IPS DF 6.9 (cell line): ENCODE measurements around the gene TNFRSF25.

Source experiments
- DNase-seq: peaks from one replicate; pipeline ENCODE4 v3.0.0-alpha.2; 2013; ENCODE audit warnings: low read depth, low spot score
- H3K27ac ChIP-seq: one replicate; pipeline ENCODE4 v1.5.1; 2013; ENCODE audit warnings: low read length, control low read depth
- H3K27me3 ChIP-seq: 2 replicates; pipeline ENCODE4 v1.6.1; 2013; ENCODE audit warnings: mild to moderate bottlenecking, low read length; ENCODE audit not compliant: control insufficient read depth, insufficient read depth
- H3K36me3 ChIP-seq: 2 replicates; pipeline ENCODE4 v1.6.1; 2013; ENCODE audit warnings: low read length; ENCODE audit not compliant: control insufficient read depth, insufficient read depth
- H3K4me1 ChIP-seq: 2 replicates; pipeline ENCODE4 v1.6.1; 2013; ENCODE audit warnings: low read length; ENCODE audit not compliant: control insufficient read depth, insufficient read depth
- H3K4me3 ChIP-seq: 2 replicates; pipeline ENCODE4 v1.5.1; 2013; ENCODE audit warnings: mild to moderate bottlenecking, low read length
- H3K9me3 ChIP-seq: 2 replicates; pipeline ENCODE4 v1.6.1; 2013; ENCODE audit warnings: low read length, inconsistent platforms; ENCODE audit not compliant: control insufficient read depth, insufficient read depth
- WGBS: extraction: QIAGEN DNeasy Blood & Tissue Kit; methylation state at CpG from one replicate; pipeline ENCODE4 v1.1.7; 2013; ENCODE audit warnings: mixed read lengths, missing lambda C conversion rate; ENCODE audit not compliant: insufficient read length, insufficient coverage; 5-methylcytosine and 5-hydroxymethylcytosine counted together

TNFRSF25 gene

GRCh38 chr1:6508816-6509189, 42.8 kb upstream of the TNFRSF25 start:
- Histone ChIP-seq H3K9me3 (no peaks in the 10 kb centered on the region), H3K27ac (no peak overlapping the region), H3K4me3 (no peak overlapping the region), H3K36me3 (no peaks in the 10 kb centered on the region; the same call in 1 of the 2 replicates), H3K4me1 (peaks cover 4% of the 10 kb centered on the region; the same call in 1 of the 2 replicates), H3K27me3 (no peaks in the 10 kb centered on the region)
- no peak for DNase-seq
- no CpG with 5 or more reads among the region's 11 CpGs for WGBS

- no peak overlapping the region for H3K27ac ChIP-seq
- DNase-seq = no peak
- WGBS = no CpG with 5 or more reads among the region's 18 CpGs
- H3K36me3 ChIP-seq = no peaks in the 10 kb centered on the region; the same call in 1 of the 2 replicates
- H3K4me1 ChIP-seq = peaks cover 4% of the 10 kb centered on the region; the same call in 1 of the 2 replicates
- H3K9me3 ChIP-seq = no peaks in the 10 kb centered on the region
- no peaks in the 10 kb centered on the region for H3K27me3 ChIP-seq
- H3K4me3 ChIP-seq = no peak overlapping the region
Measured at GRCh38 chr1:6508154-6508815, 42.3 kb upstream of the TNFRSF25 start.

GRCh38 chr1:6507461-6507911, 41.5 kb upstream of the TNFRSF25 start:
- DNase-seq = no peak
- Histone ChIP-seq H3K27ac (no peak overlapping the region), H3K27me3 (no peaks in the 10 kb centered on the region), H3K36me3 (no peaks in the 10 kb centered on the region; the same call in 1 of the 2 replicates), H3K4me1 (peaks cover 4% of the 10 kb centered on the region; the same call in 1 of the 2 replicates), H3K4me3 (no peak overlapping the region), H3K9me3 (no peaks in the 10 kb centered on the region)
- no CpG with 5 or more reads among the region's 12 CpGs for WGBS

GRCh38 chr1:6507037-6507428, 41.1 kb upstream of the TNFRSF25 start:
- Histone ChIP-seq H3K9me3 (no peaks in the 10 kb centered on the region), H3K27ac (no peak overlapping the region), H3K4me3 (no peak overlapping the region), H3K4me1 (peaks cover 4% of the 10 kb centered on the region; the same call in 1 of the 2 replicates), H3K27me3 (no peaks in the 10 kb centered on the region), H3K36me3 (no peaks in the 10 kb centered on the region; the same call in 1 of the 2 replicates)
- no CpG with 5 or more reads among the region's 7 CpGs for WGBS
- no peak for DNase-seq

GRCh38 chr1:6506210-6507036, 40.5 kb upstream of the TNFRSF25 start:
- H3K9me3 ChIP-seq = no peaks in the 10 kb centered on the region
- no peak for DNase-seq
- no peak overlapping the region for H3K27ac ChIP-seq
- H3K27me3 ChIP-seq = no peaks in the 10 kb centered on the region
- WGBS = no CpG with 5 or more reads among the region's 31 CpGs
- H3K4me1 ChIP-seq = peaks cover 4% of the 10 kb centered on the region; the same call in 1 of the 2 replicates
- H3K36me3 ChIP-seq = no peaks in the 10 kb centered on the region; the same call in 1 of the 2 replicates
- no peak overlapping the region for H3K4me3 ChIP-seq

GRCh38 chr1:6505367-6506209, 39.6 kb upstream of the TNFRSF25 start:
- Histone ChIP-seq H3K9me3 (no peaks in the 10 kb centered on the region), H3K27ac (no peak overlapping the region), H3K4me1 (peaks cover 4% of the 10 kb centered on the region; the same call in 1 of the 2 replicates), H3K36me3 (no peaks in the 10 kb centered on the region), H3K27me3 (no peaks in the 10 kb centered on the region), H3K4me3 (no peak overlapping the region)
- no CpG with 5 or more reads among the region's 31 CpGs for WGBS
- DNase-seq = no peak

GRCh38 chr1:6504887-6505286, 38.9 kb upstream of the TNFRSF25 start:
- H3K36me3 ChIP-seq = no peaks in the 10 kb centered on the region
- WGBS = no CpG with 5 or more reads among the region's 15 CpGs

GRCh38 chr1:6503884-6504602, 38.1 kb upstream of the TNFRSF25 start:
- H3K27me3 ChIP-seq = no peaks in the 10 kb centered on the region
- WGBS = no CpG with 5 or more reads among the region's 20 CpGs
- H3K9me3 ChIP-seq = no peaks in the 10 kb centered on the region
- peaks cover 4% of the 10 kb centered on the region; the same call in 1 of the 2 replicates for H3K4me1 ChIP-seq
- no peak overlapping the region for H3K4me3 ChIP-seq
- DNase-seq = no peak
- H3K27ac ChIP-seq = no peak overlapping the region
- no peaks in the 10 kb centered on the region for H3K36me3 ChIP-seq

More at GRCh38 chr1:6504887-6505286, 38.9 kb upstream of the TNFRSF25 start:
- Histone ChIP-seq H3K27me3 (no peaks in the 10 kb centered on the region), H3K4me3 (no peak overlapping the region), H3K4me1 (peaks cover 4% of the 10 kb centered on the region; the same call in 1 of the 2 replicates), H3K27ac (no peak overlapping the region), H3K9me3 (no peaks in the 10 kb centered on the region)
- no peak for DNase-seq

GRCh38 chr1:6502000-6502891, 36.3 kb upstream of the TNFRSF25 start:
- Histone ChIP-seq H3K9me3 (no peaks in the 10 kb centered on the region), H3K27me3 (no peaks in the 10 kb centered on the region), H3K4me3 (no peak overlapping the region), H3K36me3 (no peaks in the 10 kb centered on the region), H3K4me1 (peaks cover 6% of the 10 kb centered on the region; the same call in 1 of the 2 replicates), H3K27ac (no peak overlapping the region)
- WGBS = no CpG with 5 or more reads among the region's 31 CpGs
- no peak for DNase-seq
